ENCODE results near the gene MGARP. TPM values are rescaled to one million over a fixed set of nuclear protein-coding genes. Genes with fewer than 3 reads are reported as not detected.
A peak's percentile ranks its signal among the peaks of the same experiment; 100 is the strongest.

The MGARP gene
- total and polyA plus RNA-seq, 9 of the 15 experiments (the other 6 are each of a cell fraction or from before 2014, with no cell fraction given): 0.11 to 0.45 (median 0.23) TPM; not detected in 4

DNA sequence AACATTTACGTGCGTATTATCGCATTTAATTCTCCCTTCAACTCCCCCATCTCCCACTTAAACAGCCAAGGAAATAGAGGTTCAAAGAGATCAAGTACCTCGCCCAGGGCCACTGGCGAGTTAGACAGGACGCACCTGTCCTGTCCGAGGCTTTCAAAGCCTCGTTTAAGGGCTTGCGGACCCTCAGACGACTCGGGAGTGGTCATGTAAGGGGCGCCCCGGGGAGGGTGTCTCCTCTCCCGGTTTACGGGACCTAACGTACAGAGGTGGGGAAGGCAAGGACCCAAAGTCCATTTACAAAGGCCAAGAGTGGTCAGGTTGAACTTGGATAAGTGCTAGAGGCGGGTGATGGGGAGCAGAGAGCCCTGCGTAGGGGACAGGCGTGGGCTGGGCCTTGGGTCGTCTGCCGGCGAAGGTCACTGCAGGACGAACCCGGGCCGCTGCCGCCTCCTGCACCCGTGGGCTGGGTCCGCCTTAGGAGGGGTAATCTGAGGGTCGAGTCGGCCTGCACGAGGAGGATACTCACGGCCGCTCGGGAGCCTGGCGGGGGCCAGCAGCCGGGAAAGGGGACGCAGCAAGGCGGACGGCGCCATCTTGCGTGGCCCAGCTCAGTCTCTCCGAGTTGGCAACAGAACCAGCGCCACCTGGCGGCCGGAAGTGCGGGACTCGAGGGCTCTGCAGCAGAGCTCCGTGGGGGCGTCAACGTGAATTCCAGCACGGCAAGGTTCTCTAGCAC, 15.3 kb upstream of the MGARP start (continued):
- TF ChIP-seq ZNF274 (IDR thresholded peaks at IDR 0.05; ENCODE audit: borderline replicate concordance, low read depth, low read length) (no peak), CHD4 (IDR thresholded peaks at IDR 0.05; ENCODE audit: insufficient read depth, insufficient replicate concordance, low read depth, low read length, poor library complexity, severe bottlenecking) (no peak), FOXA3 (CRISPR knock-in tag; conservative IDR thresholded peaks at IDR 0.05 in 1 of 2, IDR thresholded peaks at IDR 0.05 in 1 of 2) (no peak), ZNF174 (CRISPR knock-in tag; IDR thresholded peaks at IDR 0.05) (no peak), TOE1 (IDR thresholded peaks at IDR 0.05; ENCODE audit: borderline replicate concordance) (0 out of 2 replicates have a peak, but pooled peaks have one; percentile 72), TOE1 (CRISPR knock-in tag; IDR thresholded peaks at IDR 0.05; ENCODE audit: borderline replicate concordance, low read depth) (0 out of 2 replicates have a peak, but pooled peaks have one; percentile 40), SOX6 (IDR thresholded peaks at IDR 0.05) (peak; percentile 57; the same call in 1 of the 2 replicates), ASH1L (IDR thresholded peaks at IDR 0.05; ENCODE audit: borderline replicate concordance, low read depth, partially characterized antibody) (no peak), ZNF165 (CRISPR knock-in tag; IDR thresholded peaks at IDR 0.05; ENCODE audit: borderline replicate concordance) (0 out of 2 replicates have a peak, but pooled peaks have one; percentile 35), CAMTA2 (CRISPR knock-in tag; conservative IDR thresholded peaks at IDR 0.05) (no peak), ZNF785 (CRISPR knock-in tag; IDR thresholded peaks at IDR 0.05) (no peak)
- TF ChIP-seq, protein P1, sequence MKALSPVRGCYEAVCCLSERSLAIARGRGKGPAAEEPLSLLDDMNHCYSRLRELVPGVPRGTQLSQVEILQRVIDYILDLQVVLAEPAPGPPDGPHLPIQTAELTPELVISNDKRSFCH (CRISPR knock-in tag; IDR thresholded peaks at IDR 0.05): no peak
- TF ChIP-seq, protein P1 (tag; IDR thresholded peaks at IDR 0.05): 0 out of 2 replicates have a peak, but pooled peaks have one; percentile 74
- TF ChIP-seq, protein P2, sequence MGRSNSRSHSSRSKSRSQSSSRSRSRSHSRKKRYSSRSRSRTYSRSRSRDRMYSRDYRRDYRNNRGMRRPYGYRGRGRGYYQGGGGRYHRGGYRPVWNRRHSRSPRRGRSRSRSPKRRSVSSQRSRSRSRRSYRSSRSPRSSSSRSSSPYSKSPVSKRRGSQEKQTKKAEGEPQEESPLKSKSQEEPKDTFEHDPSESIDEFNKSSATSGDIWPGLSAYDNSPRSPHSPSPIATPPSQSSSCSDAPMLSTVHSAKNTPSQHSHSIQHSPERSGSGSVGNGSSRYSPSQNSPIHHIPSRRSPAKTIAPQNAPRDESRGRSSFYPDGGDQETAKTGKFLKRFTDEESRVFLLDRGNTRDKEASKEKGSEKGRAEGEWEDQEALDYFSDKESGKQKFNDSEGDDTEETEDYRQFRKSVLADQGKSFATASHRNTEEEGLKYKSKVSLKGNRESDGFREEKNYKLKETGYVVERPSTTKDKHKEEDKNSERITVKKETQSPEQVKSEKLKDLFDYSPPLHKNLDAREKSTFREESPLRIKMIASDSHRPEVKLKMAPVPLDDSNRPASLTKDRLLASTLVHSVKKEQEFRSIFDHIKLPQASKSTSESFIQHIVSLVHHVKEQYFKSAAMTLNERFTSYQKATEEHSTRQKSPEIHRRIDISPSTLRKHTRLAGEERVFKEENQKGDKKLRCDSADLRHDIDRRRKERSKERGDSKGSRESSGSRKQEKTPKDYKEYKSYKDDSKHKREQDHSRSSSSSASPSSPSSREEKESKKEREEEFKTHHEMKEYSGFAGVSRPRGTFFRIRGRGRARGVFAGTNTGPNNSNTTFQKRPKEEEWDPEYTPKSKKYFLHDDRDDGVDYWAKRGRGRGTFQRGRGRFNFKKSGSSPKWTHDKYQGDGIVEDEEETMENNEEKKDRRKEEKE (IDR thresholded peaks at IDR 0.05; ENCODE audit: borderline replicate concordance in 1 of 2, control insufficient read depth in 1 of 2, low read depth in 2 of 2, low read length in 1 of 2): 0 out of 4 replicates have a peak, but pooled peaks of 1 of the 2 experiments have one; percentile 71
- TF ChIP-seq, protein P3, sequence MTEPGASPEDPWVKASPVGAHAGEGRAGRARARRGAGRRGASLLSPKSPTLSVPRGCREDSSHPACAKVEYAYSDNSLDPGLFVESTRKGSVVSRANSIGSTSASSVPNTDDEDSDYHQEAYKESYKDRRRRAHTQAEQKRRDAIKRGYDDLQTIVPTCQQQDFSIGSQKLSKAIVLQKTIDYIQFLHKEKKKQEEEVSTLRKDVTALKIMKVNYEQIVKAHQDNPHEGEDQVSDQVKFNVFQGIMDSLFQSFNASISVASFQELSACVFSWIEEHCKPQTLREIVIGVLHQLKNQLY (CRISPR knock-in tag; conservative IDR thresholded peaks at IDR 0.05): no peak
- TF ChIP-seq, protein P4, sequence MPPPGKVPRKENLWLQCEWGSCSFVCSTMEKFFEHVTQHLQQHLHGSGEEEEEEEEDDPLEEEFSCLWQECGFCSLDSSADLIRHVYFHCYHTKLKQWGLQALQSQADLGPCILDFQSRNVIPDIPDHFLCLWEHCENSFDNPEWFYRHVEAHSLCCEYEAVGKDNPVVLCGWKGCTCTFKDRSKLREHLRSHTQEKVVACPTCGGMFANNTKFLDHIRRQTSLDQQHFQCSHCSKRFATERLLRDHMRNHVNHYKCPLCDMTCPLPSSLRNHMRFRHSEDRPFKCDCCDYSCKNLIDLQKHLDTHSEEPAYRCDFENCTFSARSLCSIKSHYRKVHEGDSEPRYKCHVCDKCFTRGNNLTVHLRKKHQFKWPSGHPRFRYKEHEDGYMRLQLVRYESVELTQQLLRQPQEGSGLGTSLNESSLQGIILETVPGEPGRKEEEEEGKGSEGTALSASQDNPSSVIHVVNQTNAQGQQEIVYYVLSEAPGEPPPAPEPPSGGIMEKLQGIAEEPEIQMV (tag; conservative IDR thresholded peaks at IDR 0.05; ENCODE audit: low read depth): no peak
- TF ChIP-seq, protein P5, sequence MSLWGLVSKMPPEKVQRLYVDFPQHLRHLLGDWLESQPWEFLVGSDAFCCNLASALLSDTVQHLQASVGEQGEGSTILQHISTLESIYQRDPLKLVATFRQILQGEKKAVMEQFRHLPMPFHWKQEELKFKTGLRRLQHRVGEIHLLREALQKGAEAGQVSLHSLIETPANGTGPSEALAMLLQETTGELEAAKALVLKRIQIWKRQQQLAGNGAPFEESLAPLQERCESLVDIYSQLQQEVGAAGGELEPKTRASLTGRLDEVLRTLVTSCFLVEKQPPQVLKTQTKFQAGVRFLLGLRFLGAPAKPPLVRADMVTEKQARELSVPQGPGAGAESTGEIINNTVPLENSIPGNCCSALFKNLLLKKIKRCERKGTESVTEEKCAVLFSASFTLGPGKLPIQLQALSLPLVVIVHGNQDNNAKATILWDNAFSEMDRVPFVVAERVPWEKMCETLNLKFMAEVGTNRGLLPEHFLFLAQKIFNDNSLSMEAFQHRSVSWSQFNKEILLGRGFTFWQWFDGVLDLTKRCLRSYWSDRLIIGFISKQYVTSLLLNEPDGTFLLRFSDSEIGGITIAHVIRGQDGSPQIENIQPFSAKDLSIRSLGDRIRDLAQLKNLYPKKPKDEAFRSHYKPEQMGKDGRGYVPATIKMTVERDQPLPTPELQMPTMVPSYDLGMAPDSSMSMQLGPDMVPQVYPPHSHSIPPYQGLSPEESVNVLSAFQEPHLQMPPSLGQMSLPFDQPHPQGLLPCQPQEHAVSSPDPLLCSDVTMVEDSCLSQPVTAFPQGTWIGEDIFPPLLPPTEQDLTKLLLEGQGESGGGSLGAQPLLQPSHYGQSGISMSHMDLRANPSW (CRISPR knock-in tag; IDR thresholded peaks at IDR 0.05): 0 out of 2 replicates have a peak, but pooled peaks have one; percentile 18

Data from K562 (cell line).